ENCODE results near the gene CLDN15.
"Not testable (repeated sequence)": the region's sequence is repeated elsewhere in the genome, so short reads cannot be mapped to it uniquely, and the experiment has no call there.

Gene CLDN15

GRCh38 chr7:101237206-101238067 is at the start of gene CLDN15:
Gene CLDN15, minus strand, starts transcription at chr7:101237802. Its CDS starts 221 bp downstream, at chr7:101237581.
- no peak for DNase-seq (ENCODE audit: low spot score)

DNA sequence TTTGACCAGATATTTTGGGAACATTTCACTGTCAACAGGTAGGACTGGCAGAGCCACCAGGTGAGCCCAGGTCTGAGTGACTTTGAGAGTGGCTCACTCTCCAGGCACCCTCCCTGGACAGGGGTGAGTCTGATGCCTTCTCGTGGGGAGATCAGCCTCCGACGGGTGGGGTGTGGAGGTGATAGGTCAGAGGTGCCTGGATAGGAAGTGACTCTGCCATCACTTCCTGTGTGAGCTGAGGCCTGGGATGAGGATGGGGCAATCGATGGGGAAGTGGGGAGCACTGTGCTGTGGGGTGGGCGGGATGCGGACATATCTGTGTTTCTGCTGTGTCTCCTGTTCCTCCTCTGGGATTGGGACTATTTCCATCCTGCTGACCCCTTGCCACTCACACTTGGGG is 49.4 kb upstream of the CLDN15 start:
- no peak for DNase-seq (ENCODE audit: low spot score)

GRCh38 chr7:101285880-101286279 is 48.3 kb upstream of the CLDN15 start:
- not testable (repeated sequence) for DNase-seq (ENCODE audit: low spot score)

GRCh38 chr7:101285171-101285570 is 47.6 kb upstream of the CLDN15 start:
- no peak for DNase-seq (ENCODE audit: low spot score)

GRCh38 chr7:101280912-101281311 is 43.3 kb upstream of the CLDN15 start:
- DNase-seq (ENCODE audit: low spot score), result not testable (repeated sequence)

DNA sequence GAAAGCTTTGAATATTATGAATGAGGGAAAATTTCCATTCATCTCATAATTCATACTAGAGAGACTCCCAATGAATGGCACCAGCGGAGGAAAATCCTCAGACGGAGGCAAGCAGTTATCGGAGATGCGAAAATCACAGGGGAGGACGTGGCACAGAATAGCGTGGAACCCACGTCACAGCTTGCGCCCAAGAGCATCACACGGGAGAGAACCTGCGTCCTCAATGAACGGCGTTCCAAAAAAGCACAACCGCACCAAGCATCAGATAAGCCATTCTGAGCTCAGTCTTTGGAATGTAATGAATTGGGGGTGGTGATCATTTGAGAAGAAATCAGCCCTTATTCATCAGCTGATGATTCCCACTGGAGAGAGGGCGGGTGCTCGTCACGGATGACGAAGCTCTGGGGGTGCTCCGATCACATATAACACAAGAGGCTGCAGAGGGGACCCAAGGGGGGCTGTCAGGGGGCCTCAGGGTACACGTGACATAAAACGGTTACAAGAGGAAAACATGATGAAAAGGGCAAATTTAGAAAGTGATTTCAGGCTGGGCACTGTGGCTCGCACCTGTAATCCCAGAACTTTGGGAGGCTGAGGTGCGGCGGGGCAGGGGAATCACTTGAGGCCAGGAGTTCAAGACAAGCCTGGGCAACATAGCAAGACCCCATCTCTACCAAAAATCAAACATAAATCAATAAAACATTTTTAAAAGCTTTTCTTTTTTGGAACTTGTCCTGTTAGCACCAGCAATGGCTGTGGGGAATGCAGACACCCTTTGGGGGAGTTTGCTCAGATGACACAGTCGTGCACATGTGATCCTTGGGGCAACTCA is 41.1 kb upstream of the CLDN15 start:
- DNase-seq (ENCODE audit: low spot score), result no peak

DNA sequence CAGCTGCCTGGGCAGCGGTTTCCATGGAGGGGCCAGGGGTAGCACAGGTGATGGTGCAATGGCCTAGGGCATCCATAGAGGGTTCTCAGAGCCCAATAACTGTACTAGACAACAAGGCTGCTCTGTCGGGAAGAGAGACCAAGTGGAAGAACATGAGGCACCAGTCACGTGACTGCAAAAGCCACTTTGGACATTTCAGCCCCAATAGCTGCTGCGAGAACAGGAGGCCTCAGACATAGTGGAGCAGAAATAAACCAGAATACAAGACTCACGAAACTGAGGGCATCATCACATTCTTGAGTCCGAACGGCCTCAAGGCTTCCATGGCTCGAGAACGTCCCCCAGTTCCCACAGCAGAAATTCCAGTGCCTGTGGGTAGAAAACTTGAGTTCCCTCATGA is 39.6 kb upstream of the CLDN15 start:
- DNase-seq (ENCODE audit: low spot score), result no peak

GRCh38 chr7:101273206-101273605 is 35.6 kb upstream of the CLDN15 start:
- DNase-seq (ENCODE audit: low spot score), result peak; percentile 42

GRCh38 chr7:101271021-101271420 is 33.4 kb upstream of the CLDN15 start:
- DNase-seq (ENCODE audit: low spot score), result peak; percentile 86

DNA sequence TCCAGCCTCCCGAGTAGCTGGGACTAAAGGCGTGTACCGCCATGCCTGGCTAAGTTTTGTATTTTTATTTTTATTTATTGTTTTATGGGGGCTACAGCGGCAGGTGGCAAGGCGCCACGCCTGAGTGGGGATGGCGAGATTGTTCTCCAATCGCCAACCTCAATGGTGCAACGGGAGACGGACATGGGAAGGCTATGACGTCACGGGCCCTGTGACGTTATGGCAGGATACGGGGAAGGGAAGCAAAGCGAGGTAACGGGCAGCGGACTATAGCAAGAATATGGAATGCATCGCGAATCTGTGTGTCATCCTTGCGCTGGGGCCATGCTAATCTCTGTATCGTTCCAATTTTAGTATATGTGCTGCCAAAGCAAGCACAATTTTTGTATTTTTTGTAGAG is 32.1 kb upstream of the CLDN15 start:
- DNase-seq (ENCODE audit: low spot score), result no peak

DNA sequence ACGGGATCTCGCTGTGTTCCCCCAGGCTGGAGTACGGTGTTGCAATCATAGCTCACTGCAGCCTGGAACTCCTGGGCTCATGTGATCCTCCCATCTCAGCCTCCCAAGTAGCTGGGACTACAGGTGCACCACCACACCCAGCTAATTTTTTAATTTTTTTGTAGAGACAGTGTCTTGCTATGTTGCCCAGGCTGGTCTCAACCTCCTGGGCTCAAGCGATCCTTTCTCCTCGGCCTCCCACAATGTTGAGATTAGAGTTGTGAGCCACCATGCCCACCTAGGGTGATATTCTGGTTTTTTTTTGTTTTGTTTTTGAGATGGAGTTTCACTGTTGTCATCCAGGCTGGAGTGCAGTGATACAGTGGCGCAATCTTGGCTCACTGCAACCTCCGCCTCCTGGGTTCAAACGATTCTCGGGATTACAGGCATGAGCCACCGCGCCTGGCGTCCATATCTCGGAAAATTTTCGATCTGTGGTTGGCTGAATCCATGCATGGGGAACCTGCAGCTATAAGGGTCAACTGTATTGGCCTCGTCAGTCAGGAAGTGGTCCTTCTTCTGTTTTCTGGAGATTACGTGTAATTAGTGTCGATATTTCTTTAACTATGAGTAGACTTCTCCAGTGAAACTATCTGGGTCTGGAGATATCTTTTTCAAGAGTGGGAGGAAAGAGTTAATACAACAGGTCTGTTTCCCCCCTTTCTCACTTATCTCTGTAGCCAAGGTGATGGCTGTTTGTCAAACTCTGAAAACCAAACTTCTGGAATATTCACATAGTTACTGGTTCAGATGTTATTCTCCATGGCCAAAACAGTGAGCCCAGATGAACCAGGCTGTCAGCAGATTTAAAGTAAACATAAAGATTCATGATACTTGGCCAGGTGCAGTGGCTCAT is 28.3 kb upstream of the CLDN15 start:
- DNase-seq (ENCODE audit: low spot score), result no peak

DNA sequence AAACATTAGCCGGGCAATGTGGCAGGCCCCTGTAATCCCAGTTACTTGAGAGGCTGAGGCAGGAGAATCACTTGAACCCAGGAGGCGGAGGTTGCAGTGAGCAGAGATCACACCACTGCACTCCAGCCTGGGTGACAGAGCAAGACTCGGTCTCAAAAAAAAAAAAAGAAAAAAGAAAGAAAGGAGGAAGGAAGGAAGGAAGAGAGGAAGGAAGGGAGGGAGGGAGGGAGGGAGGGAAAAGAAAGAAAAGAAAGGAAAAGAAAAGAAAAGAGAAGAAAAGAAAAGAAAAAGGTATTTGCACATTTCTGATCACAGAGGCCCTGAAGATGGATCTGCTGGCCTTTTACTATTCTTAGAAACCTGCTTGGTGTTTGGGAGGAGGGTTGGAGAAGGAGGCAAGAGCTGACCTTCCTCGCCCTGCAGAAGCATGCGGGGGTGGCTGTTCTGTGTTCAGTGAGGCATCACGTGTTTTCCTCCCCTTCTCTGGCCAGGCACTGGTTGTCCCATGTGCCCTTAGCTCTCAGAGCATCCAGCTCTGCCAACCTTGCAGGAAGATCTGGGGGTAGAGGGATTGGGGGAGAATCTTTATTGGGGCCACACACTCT is 26.6 kb upstream of the CLDN15 start:
- peak; percentile 39 for DNase-seq (ENCODE audit: low spot score)

DNA sequence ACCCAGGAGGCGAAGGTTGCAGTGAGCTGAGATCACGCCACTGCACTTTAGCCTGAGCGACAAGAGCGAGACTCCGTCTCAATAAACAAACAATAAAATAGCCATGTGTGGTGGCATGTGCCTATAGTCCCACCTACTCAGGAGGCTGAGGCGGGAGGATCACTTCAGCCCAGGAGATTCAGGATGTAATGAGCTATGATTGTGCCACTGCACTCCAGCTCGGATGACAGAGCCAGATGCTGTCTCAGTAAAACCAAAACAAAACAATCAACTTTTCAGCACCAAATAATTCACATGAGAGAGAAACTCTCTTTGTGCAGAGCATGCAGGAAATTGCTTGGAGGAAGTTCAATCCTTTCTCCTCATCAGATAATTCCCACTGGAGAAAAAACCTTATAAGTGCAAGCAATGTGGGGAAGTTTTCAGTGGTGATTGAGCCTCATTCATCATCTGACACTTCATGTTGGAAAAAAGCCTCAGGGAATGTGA is 20.7 kb upstream of the CLDN15 start:
- DNase-seq (ENCODE audit: low spot score), result peak; percentile 74

DNA sequence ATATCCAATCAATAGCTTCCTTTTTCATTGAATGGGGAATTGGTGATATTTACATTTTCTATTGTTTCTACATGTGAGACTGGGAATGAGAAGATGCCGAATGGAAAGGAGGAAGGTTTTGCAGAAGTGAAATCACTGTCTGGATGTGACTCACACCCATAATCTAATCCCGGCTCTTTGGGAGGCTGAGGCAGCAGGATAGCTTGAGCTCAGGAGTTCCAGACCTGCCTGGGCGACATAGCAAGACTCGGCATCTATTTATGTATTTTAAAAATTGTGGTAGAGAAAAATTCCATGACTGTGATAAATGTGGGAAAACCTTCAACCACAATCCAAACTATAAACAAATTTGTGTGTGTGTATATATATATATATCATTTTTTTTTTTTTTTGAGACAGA is 18.2 kb upstream of the CLDN15 start:
- no peak for DNase-seq (ENCODE audit: low spot score)

- DNase-seq (ENCODE audit: low spot score), result not testable (repeated sequence)
These were observed 15.6 kb upstream of the CLDN15 start for GRCh38 chr7:101253199-101253598.

DNA sequence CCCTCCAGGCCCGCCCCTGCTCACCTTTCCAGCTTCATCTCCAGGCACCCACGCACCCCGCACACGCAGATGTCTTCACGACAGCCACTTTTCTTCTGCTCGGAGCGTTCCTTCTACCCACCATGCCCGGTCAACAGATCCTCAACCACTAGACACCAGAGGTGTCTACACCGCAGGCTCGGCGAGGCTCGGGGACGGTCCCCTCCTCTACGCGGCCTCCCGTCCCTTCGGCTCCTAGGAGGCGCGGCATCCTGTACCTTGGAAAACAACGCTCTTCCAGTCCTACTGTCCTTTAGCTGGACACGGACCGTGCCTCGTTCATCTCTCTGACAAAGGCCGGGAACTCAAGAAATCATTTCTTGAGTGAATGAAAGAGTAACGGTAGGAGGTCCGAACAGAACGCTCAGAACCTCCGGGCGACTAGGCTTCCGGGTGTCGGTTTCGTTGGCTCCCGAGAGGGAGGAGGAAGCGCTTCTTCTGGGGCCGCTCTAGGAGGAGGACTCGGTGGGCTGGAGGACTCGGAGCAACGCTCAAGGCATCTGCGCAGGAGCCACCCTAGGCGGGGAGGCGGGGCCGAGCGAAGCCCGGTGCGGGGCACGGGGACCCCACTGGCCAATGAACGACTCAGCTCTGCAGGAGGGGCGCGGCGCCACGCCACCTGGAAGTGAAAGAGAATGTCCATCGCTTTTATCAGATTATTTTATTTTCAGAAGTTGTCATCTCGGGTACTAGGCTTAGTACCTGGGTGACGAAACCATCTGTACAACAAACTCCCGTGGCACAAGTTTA is 14.5 kb upstream of the CLDN15 start:
- DNase-seq (ENCODE audit: low spot score), result peak; percentile 97

GRCh38 chr7:101250324-101250723 is 12.7 kb upstream of the CLDN15 start:
- DNase-seq (ENCODE audit: low spot score), result no peak

GRCh38 chr7:101248276-101248675 is 10.7 kb upstream of the CLDN15 start:
- DNase-seq (ENCODE audit: low spot score), result no peak

DNA sequence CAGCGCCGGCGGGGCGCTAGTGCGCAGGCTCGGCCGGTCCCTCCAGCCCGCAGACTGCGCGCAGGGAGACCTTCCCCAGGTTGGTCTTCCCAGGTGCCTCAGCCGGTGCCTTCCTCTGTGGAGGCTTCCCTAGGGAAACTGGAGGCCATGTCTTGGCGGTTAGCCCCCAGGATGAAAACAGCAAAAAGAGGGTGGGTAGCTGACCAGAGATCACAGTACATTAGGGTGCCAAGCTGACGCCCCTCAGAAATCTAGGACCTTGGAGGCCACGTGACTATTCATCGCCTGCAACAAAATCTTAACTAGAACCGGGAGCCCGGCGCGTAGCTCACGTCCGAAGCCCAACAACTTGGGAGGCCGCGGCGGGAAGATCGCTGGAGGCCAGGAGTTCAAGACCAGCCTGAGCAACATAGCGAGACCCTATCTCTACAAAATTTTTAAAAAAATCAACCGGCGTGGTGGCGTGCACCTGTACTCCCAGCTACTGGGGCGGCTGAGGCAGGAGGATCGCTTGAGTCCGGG is 7.6 kb upstream of the CLDN15 start:
- no peak for DNase-seq (ENCODE audit: low spot score)

DNA sequence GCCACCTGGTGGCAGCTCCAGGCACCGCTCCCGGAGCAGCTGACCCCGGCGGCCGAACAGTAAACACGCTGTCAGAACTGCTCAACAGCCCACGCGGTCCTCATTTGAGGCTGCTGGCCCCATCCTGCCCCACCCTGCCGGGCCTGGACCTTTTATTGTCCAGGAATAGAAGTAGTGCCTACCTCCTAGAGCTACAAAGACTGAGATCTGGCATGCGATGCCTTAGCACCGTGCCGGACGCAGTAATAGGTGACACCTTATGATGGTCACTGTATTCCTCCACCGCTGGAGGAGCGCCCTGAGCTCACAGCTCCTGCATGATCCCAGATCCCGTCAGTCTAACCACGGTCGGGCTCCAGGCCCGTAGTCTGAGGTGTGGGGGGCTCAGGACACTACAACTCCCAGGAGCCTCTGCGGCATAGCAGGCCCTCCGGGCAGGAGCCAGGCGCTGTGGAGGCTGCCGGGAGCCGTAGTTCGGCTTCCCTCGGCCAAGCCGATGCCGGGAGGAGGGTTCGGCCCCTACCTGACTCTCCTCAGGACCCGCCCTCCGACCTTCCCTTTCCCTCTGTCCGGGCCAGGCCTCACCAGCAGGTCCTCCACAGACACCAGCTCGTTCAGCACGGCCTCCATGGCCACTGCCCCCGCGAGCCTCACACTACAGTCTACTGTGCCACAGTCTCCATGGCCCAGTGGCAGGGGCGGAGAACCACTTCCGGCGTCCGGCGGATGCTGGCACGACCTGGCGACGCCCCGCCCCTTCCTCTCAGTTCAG is 7.0 kb upstream of the CLDN15 start, which contains the start of gene FIS1:
TSS of gene FIS1 (minus strand) at position 707 of the 772 bp plus-strand sequence. CDS start at position 630, 77 bp downstream.
- peak; percentile 91 for DNase-seq (ENCODE audit: low spot score)

Measured in COLO829 (cell line).